ENCODE results near the gene RAPGEF6. TPM values are rescaled to one million over a fixed set of nuclear protein-coding genes. Genes with fewer than 3 reads are reported as not detected.

Gene RAPGEF6
- total RNA-seq, 4 donors from 2014 or later, result 7.2 to 11.7 (median 8.5) TPM

DNA sequence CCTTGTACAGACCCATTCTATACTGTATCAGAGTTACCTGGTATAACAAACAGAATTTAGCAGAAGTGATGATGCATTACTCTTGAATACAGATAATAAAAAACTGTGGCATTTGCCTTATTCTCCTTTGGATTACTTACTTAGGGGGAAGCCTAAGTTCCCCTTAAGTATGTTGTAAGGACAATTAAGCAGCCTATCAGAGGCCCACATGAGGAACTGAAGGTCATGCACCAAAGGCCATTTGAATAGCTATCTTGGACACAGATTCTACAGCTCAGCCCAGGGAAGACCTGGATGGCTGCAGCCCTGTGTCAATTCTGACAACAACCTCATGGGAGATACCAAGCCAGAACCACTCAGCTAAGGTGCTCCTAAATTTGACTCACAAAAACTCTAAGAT lies 125.2 kb downstream of the RAPGEF6 start:
- Histone ChIP-seq H3K27me3 (no peaks in the 10 kb centered on the region), H3K36me3 (peaks cover 0 to 19% of the 10 kb centered on the region in 2 donors), H3K4me3 (no peak overlapping the region), H3K9me3 (no peaks in the 10 kb centered on the region), H3K27ac (no peak overlapping the region), H3K4me1 (peaks cover 0 to 6% of the 10 kb centered on the region in 2 donors)
- ATAC-seq (no peak), DNase-seq (no peak)
- TF ChIP-seq, protein P1, sequence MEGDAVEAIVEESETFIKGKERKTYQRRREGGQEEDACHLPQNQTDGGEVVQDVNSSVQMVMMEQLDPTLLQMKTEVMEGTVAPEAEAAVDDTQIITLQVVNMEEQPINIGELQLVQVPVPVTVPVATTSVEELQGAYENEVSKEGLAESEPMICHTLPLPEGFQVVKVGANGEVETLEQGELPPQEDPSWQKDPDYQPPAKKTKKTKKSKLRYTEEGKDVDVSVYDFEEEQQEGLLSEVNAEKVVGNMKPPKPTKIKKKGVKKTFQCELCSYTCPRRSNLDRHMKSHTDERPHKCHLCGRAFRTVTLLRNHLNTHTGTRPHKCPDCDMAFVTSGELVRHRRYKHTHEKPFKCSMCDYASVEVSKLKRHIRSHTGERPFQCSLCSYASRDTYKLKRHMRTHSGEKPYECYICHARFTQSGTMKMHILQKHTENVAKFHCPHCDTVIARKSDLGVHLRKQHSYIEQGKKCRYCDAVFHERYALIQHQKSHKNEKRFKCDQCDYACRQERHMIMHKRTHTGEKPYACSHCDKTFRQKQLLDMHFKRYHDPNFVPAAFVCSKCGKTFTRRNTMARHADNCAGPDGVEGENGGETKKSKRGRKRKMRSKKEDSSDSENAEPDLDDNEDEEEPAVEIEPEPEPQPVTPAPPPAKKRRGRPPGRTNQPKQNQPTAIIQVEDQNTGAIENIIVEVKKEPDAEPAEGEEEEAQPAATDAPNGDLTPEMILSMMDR (IDR thresholded peaks at IDR 0.05 in 4 of 5, conservative IDR thresholded peaks at IDR 0.05 in 1 of 5), result no peak
- intact Hi-C loops (cut with DNase I; ENCODE audit: low total_unique reads), result no loop called here
- in situ Hi-C loops (cut with MboI; ENCODE audit: low sequenced_read_pairs in 4 of 4), result no loop called here

DNA sequence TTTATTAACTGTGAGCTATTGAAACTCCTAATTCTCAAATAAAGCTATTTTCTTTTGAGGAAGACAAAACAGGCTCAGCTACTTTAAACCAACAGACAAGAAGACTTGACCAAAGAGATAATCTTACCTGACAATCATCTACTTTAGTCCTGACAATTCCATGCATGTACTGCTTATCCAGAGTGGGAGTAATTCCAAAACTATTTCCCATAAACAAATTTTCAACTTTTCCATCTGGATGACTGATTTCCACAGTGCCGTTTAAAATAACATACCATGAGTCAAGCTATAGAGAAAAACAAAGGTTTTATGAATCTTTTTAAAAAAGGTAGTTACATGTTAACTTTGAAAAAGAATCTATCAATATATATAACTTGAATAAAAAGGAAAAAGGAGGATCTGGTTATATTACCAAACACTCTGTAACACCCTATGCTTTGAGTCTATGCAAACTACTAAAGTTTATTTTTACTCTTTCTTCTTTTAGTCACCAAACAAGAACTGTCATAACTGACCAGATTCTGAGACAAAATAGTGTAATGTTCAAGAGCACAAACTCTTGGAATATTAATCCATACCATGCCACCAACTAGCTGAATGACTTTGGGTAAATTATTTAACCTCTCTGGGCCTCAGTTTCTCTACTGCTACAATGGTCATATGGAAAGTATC lies 129.7 kb downstream of the RAPGEF6 start:
- H3K27me3 ChIP-seq, result no peaks in the 10 kb centered on the region
- H3K4me1 ChIP-seq, result no peaks in the 10 kb centered on the region
- in situ Hi-C loops (cut with MboI; ENCODE audit: low sequenced_read_pairs in 4 of 4) (no loop called here), intact Hi-C loops (cut with DNase I; ENCODE audit: low total_unique reads) (no loop called here)
- no peak overlapping the region for H3K27ac ChIP-seq
- no peaks in the 10 kb centered on the region for H3K9me3 ChIP-seq
- no peak overlapping the region for H3K4me3 ChIP-seq
- ATAC-seq (no peak), DNase-seq (no peak)
- peaks cover 0 to 30% of the 10 kb centered on the region in 2 donors for H3K36me3 ChIP-seq
- TF ChIP-seq POLR2A (IDR thresholded peaks at IDR 0.05), result no peak
- TF ChIP-seq, protein P1 (IDR thresholded peaks at IDR 0.05 in 4 of 5, conservative IDR thresholded peaks at IDR 0.05 in 1 of 5), result no peak

DNA sequence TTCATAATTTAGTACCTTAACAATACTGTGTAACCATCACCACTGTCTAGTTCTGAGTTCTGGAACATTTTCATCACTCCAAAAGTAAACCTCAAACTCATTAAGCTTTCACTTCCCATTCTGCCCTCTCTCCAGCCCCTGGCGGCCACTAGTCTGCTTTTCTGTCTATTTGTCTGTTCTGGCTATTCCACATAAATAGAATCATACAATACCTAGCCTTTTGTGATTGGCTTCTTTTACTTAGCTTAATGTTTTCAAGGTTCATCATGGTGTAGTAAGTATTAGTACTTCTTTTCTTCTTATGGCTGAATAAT lies 138.7 kb downstream of the RAPGEF6 start:
- H3K27me3 ChIP-seq, result no peaks in the 10 kb centered on the region
- H3K9me3 ChIP-seq, result no peaks in the 10 kb centered on the region
- intact Hi-C loops (cut with DNase I; ENCODE audit: low total_unique reads), result no loop called here
- DNase-seq (no peak), ATAC-seq (no peak)
- in situ Hi-C loops (cut with MboI; ENCODE audit: low sequenced_read_pairs in 4 of 4), result no loop called here
- no peaks in the 10 kb centered on the region for H3K4me1 ChIP-seq
- no peak overlapping the region for H3K27ac ChIP-seq
- H3K36me3 ChIP-seq, result peaks cover 0 to 39% of the 10 kb centered on the region in 2 donors
- H3K4me3 ChIP-seq, result no peak overlapping the region
- no peak for TF ChIP-seq POLR2A (IDR thresholded peaks at IDR 0.05)
- TF ChIP-seq, protein P1 (IDR thresholded peaks at IDR 0.05 in 4 of 5, conservative IDR thresholded peaks at IDR 0.05 in 1 of 5), result no peak

DNA sequence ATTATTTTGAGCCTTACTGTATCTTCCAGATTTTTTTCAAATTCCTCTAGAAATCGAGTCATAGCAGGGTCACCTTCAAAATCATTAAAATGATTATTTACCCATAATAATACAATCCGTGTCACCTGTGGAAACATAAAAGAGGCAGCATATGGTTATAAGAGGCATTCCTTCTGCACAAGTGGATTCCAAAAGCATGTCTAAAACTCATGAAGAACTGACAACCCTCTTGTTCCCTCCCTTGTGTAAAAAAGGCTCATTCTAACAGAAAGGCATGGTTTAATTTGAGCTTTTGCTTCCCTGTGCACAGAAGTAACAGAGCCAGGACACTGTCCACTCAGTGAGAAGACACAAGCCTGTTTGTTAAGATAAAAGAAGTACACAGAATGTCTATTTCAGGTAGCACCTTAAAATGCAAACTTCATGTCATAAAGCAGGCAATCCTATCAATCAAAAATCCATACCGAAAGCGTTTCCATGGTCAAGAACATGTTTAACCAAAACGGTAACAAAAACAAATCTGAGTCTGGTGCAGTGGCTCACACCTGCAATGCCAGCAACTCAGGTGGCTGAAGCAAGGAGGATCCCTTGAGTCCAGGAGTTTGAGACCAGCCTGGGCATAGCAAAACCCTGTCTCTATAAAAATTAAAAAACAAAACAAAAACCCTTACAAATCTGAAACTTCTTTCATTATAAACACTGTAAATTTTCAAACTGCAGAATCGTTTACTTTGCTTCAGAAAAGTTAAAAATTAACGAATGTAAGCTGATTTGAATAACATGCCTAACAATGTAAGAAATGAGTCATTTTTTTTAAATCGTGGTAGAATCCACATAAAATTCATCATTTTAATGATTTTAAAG lies 139.3 kb downstream of the RAPGEF6 start:
- no peaks in the 10 kb centered on the region for H3K9me3 ChIP-seq
- peaks cover 0 to 43% of the 10 kb centered on the region in 2 donors for H3K36me3 ChIP-seq
- ATAC-seq, result no peak
- no peaks in the 10 kb centered on the region for H3K27me3 ChIP-seq
- TF ChIP-seq, protein P1 (IDR thresholded peaks at IDR 0.05 in 4 of 5, conservative IDR thresholded peaks at IDR 0.05 in 1 of 5), result no peak
- no peak for TF ChIP-seq POLR2A (IDR thresholded peaks at IDR 0.05)
- DNase-seq, result no peak
- H3K4me1 ChIP-seq, result no peaks in the 10 kb centered on the region
- intact Hi-C loops (cut with DNase I; ENCODE audit: low total_unique reads) (no loop called here), in situ Hi-C loops (cut with MboI; ENCODE audit: low sequenced_read_pairs in 4 of 4) (no loop called here)
- H3K27ac ChIP-seq, result no peak overlapping the region
- no peak overlapping the region for H3K4me3 ChIP-seq
